HG02852 (cell line): ENCODE measurements around the gene HNMT.

Experiments
- ATAC-seq: cut with Tn5 transposase; IDR thresholded peaks from one replicate; pipeline ENCODE4 v1.9.1; 2021; ENCODE audit warnings: mild to moderate bottlenecking, moderate library complexity; ENCODE audit not compliant: unreplicated experiment

The HNMT gene

DNA sequence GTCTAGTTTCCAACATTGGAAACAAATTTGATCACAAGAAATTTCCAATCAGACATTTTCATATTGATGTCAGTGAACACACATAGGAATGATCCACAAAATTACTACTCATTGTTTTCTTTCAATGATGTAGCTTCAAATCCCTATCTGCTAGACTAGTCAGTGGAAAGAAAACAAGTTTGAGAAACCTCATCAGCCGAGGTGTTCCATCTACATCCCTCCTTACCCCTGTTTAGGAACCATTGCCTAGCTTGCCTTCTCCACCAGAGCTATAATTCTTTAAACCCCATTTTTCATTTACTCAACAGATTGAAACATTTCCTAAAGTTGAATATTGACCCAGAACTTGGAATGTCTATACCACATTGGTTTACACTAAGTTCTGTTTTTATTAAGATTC, 45.3 kb downstream of the HNMT start:
- ATAC-seq, result no peak

DNA sequence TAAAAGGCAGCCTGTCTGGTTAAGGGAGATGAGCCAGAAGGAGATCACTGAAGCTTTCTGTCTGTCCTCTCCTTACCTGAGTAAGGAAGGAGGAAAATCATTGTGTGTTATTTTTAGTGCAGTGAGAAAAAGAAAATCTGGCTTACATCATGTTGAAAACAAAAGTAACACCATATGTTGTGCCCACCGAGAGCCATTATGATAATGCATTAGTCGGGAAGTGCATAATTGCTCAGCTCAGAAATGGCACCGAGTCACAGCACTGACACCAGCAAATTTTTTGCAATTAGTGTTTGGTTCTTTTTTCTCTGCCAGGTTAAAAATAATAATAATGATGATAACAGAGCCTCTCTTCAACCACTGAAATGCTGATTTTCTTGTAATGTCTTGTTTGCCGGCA, 46.6 kb downstream of the HNMT start:
- no peak for ATAC-seq

- ATAC-seq, result no peak
Observed at GRCh38 chr2:138012082-138012481, 47.8 kb downstream of the HNMT start.

GRCh38 chr2:138012968-138013367, 48.7 kb downstream of the HNMT start:
- no peak for ATAC-seq

GRCh38 chr2:138013639-138014038, 49.4 kb downstream of the HNMT start:
- no peak for ATAC-seq

DNA sequence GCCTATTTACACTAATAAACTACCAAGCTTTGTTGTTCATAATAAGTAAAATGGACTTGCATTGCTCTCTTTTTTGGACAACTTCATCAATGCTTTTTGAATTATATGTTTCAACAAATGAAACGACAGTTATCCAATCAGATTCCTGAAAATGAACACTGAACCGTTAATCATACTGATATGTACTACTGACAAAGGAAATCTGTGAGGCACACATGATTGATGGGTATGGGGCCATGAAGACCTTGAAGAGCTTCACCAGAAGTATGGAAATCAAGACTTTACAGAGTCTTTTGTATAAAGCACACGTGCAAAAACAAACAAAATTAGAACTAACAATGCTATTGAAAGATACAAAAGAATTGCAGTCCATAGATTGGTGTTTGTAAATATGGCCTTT, 51.2 kb downstream of the HNMT start:
- ATAC-seq, result no peak

DNA sequence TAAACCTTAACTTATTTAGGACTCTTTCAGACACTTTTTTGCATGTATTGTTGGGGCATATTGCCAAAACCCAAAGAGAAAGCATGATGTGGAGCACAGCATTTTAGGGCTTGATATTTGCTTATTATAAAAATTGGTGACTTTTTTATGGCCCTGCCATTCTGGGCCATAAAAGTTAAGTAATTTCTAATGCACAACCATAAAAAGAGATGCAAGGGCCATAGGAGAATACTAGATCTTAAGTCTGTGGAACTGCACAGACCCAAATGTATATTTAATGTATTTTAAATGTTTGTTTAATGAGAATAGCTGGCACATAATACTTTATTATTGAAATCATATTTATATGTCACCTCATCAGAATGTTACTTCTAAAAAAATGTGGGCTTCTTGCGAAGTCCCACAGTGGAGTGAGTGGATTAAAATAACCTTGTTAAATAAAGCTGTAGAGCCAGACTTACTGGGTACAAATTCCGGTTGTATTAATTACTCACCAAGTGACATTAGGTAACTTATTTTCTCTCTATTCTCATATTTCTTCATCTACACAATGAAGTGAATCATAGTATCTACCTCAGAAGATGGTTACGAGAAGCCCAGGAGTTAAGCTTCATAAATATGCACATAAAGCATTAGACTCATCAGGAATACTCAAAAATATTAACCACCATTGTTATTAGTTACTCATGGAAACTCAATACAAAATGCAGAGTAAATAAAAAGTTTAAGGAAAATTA, 52.2 kb downstream of the HNMT start:
- ATAC-seq, result no peak

DNA sequence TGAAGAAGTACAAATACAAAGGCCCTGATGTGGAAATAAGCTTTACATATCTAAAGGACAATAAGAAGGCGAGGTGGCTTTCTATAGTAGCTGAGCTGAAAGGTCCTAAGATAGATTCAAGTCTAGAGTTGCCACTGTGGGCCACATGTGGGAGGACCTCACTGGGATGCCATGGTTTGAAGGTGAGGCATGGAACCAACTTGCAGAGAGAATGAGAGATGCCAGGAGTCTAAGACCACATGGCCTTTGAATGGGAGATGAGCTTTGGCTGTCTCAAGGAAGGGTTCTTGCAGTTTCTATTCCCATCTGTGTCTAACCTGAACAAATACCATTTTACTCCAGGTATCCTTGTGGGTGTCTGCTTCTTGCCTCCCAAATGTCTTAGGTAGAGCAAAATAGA, 53.6 kb downstream of the HNMT start:
- no peak for ATAC-seq

DNA sequence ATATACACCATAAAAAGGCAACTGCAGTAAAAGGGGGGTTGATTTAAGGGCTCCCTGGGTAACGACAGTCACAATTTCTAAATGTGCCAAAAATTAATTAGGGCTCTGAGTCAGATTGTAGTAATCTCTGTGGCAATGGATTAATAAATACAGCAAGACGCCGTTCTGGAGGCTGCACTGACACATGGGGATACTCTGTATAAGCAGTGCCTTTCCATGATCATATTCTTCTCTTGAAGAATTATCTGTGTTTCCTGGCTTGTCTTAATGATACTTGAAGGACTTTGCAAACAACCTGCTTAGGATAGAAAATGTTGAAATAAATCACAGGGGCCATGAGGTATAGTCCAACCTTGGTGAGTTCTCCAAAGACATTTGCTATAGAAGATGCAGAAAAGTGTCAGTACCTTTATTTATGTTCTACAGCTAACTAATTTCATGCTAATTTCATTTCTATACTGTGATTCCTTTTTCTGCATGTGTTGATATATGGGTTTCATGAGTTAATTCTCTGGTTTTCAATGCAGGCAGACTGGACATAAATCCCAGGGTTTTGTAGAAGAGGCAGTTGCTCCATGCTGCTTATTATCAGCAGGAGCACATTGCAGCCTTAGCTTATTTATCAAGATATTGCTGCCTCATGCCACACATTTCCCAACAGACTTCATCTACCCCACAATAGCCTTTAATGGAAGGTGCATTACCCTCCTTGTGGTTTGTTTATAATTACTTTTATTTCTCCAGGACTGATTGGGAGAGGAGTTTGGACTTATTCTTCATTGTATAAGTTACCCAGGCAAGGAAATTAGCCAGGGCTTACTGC, 54.8 kb downstream of the HNMT start:
- ATAC-seq, result no peak

GRCh38 chr2:138020432-138020831, 56.2 kb downstream of the HNMT start:
- ATAC-seq, result no peak

GRCh38 chr2:138021154-138021553, 56.9 kb downstream of the HNMT start:
- ATAC-seq, result no peak

GRCh38 chr2:138023298-138023697, 59.0 kb downstream of the HNMT start:
- no peak for ATAC-seq

DNA sequence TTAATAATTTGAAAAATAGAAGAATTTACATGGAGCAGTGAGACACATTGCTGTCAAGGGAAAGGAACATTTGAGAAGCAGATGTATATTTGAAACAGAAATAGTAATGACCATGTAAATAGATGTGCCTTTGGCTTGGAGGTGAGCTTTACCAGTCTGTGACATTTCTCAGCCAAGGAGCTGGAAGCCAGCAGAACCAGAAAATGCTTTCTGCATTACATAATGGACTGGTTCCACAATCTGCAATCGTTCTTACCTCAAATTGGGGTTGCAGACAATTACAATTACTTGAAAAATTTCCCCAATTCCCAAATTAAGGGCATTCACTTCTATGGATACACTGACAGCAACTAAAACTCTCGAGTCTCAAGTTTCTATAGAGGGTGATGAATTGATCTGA, 59.7 kb downstream of the HNMT start:
- no peak for ATAC-seq

DNA sequence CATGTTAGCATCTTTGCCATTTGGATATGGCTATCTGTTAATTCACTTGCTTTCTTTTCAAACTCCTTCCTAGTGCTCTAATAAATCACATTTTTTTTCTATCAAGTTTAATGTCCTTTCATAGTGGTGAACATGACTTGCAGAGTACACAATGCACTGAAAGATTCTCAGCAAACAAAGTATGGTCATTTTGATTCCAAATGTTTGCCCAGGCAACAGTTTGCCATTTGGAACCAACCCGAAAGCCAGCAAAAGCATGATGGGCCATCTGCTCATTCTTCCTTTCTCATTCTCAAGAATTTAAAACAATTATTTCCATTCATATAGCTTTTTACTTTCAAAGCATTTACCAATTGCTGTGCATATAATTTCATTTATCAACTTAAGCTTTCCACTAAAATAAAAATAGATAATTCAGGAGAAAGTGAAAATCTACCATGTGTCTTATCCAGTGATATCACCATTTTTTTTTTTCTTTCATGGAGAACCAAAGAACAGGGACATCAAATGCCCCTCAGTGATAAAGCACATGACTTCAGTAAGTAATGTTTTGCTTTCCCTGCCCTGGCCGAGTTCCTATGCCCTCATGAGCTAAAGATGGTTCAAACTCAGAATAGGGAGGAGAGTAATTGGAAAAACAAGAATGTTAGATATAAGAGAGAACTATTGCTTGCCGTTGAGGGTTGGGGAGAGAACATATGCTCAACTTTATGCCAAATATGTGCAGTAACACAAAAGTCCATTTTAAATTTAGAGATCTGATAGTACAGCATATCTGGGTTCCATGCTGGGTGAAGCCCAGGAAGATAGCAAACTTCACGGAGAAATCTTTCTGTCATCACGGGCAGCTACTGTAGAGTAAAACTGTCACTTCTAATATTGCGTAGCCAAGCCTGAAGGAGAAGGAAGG, 62.1 kb downstream of the HNMT start:
- ATAC-seq, result no peak

DNA sequence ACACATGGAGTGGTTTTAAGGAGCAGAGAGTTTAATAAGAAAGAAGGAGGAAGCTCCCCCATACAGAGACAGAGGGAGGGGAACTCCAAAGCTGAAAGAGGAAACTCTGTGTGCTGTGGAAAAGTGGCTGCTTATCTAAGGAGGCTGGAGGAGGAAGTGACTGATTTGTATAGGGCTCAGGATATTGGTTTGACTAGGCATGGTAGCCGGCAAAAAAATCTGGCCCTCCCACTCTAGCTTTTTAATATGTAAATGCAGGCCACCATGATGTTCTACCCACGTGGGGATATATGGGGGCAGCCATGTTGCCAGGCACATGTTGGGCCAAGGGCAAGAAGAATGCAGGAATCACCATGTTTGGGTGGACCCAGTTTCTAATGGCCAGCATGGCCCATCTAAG, 64.3 kb downstream of the HNMT start:
- peak; percentile 55 for ATAC-seq

DNA sequence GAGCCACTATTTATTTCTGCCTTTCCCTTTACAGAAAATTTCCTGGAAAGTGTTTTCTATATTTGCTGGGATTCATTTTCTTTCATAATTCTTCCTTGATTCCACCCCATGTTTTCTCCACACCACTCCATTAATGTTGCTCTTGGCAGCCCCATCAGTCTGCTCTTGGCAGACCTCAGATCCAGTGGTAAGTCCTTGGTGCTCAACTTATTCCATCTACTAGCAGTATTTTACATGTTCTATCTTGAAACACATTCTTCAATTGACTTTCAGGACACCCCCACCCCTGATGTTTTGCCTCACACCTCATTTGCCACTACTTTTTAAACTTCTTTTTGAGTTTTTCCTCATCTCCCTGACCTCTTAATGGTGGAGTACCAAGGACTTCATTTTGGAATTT, 65.0 kb downstream of the HNMT start:
- ATAC-seq, result no peak

DNA sequence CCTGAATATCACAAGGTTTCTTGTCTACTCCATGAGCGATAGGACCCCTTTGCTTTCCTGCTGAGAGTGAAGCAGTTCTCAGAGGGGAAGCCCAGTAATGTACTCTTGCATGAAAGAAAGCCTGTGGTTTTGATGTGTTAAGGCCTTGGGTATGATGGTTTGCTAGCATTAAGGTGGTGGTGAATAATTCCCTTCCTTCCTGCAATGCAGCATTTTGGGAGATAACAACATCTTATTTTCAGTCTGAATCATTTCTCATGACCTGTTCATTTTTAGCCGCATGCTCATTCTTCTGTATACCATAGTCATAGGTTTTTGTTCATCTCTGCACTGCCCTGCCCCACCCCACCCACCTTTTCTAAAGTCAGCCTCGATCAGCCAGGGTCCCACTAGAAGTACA, 66.2 kb downstream of the HNMT start:
- ATAC-seq, result peak; percentile 87

DNA sequence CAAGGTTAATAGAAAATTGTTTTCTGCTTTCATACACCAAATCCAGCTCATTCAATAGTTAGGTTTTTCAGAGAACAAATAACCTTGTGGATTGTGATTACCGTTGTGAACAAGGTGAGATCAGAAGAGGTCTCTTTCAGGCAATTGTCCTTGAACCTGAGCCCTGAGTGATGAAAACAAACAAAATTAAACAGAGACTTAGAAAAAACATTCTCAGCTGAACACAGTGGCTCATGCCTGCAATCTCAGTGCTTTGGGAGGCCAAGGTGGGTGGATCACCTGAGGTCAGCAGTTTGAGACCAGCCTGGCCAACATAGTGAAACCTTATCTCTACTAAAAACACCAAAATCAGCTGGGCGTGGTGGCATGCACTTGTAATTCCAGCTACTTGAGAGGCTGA, 68.1 kb downstream of the HNMT start:
- ATAC-seq, result no peak

DNA sequence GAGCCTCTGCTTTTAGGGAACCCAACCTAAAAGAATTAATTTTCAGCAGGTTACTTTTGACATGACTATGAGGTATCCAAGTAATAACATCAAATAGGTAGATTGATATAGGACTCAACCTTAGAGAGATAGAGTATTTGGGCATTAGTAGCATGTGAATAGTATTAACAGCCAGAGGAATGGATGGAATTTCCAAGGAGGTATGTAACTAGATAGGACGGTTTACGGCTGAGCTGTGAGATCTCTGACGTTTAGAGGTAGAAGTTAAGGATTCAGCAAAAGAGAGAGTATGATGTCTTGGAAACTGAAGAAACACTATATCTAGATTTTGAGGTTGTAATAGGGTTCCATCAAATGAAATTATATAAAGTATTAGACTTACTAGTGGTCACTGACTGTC, 70.3 kb downstream of the HNMT start:
- ATAC-seq, result no peak

- no peak for ATAC-seq
Observed at GRCh38 chr2:138035608-138036217, 71.4 kb downstream of the HNMT start.

GRCh38 chr2:138036522-138036921, 72.2 kb downstream of the HNMT start:
- no peak for ATAC-seq
